ENCODE data around the gene BTBD9. TPM values are rescaled to one million over a fixed set of nuclear protein-coding genes. Genes with fewer than 3 reads are reported as not detected.

BTBD9 gene
- total RNA-seq, 1 donor from 2014 or later, result 18.1 TPM

GRCh38 chr6:38214159-38214558 is 425.6 kb downstream of the BTBD9 start:
- H3K27me3 Mint-ChIP-seq (ENCODE audit: unreplicated experiment), result no peaks in the 10 kb centered on the region
- peaks cover 46% of the 10 kb centered on the region for H3K4me1 Mint-ChIP-seq (ENCODE audit: unreplicated experiment)
- no peak for TF ChIP-seq CTCF (IDR thresholded peaks at IDR 0.05)

GRCh38 chr6:38213251-38213658 is 426.5 kb downstream of the BTBD9 start:
- DNase-seq (ENCODE audit: extremely low spot score, unreplicated experiment), result no peak
- TF ChIP-seq CTCF (IDR thresholded peaks at IDR 0.05), result no peak
- H3K4me3 Mint-ChIP-seq (ENCODE audit: unreplicated experiment), result no peak overlapping the region
- H3K4me1 Mint-ChIP-seq (ENCODE audit: unreplicated experiment), result peaks cover 46% of the 10 kb centered on the region
- H3K27me3 Mint-ChIP-seq (ENCODE audit: unreplicated experiment), result no peaks in the 10 kb centered on the region
- no peaks in the 10 kb centered on the region for H3K36me3 Mint-ChIP-seq (ENCODE audit: unreplicated experiment)
- H3K9me3 Mint-ChIP-seq (ENCODE audit: unreplicated experiment), result no peaks in the 10 kb centered on the region
- H3K27ac Mint-ChIP-seq (ENCODE audit: unreplicated experiment), result peak overlapping the region; percentile 77

More at GRCh38 chr6:38214159-38214558, 425.6 kb downstream of the BTBD9 start:
- no peaks in the 10 kb centered on the region for H3K9me3 Mint-ChIP-seq (ENCODE audit: unreplicated experiment)
- no peak overlapping the region for H3K4me3 Mint-ChIP-seq (ENCODE audit: unreplicated experiment)
- no peaks in the 10 kb centered on the region for H3K36me3 Mint-ChIP-seq (ENCODE audit: unreplicated experiment)
- no peak overlapping the region for H3K27ac Mint-ChIP-seq (ENCODE audit: unreplicated experiment)
- DNase-seq (ENCODE audit: extremely low spot score, unreplicated experiment), result no peak

- H3K27ac Mint-ChIP-seq (ENCODE audit: unreplicated experiment), result peak overlapping the region; percentile 77
- H3K9me3 Mint-ChIP-seq (ENCODE audit: unreplicated experiment), result no peaks in the 10 kb centered on the region
- H3K27me3 Mint-ChIP-seq (ENCODE audit: unreplicated experiment), result no peaks in the 10 kb centered on the region
- DNase-seq (ENCODE audit: extremely low spot score, unreplicated experiment), result no peak
- TF ChIP-seq CTCF (IDR thresholded peaks at IDR 0.05), result no peak
- peaks cover 46% of the 10 kb centered on the region for H3K4me1 Mint-ChIP-seq (ENCODE audit: unreplicated experiment)
- no peaks in the 10 kb centered on the region for H3K36me3 Mint-ChIP-seq (ENCODE audit: unreplicated experiment)
- peak overlapping the region; percentile 22 for H3K4me3 Mint-ChIP-seq (ENCODE audit: unreplicated experiment)
Measured at GRCh38 chr6:38212579-38212978, 427.1 kb downstream of the BTBD9 start.

GRCh38 chr6:38212116-38212515 is 427.6 kb downstream of the BTBD9 start:
- no peaks in the 10 kb centered on the region for H3K9me3 Mint-ChIP-seq (ENCODE audit: unreplicated experiment)
- TF ChIP-seq CTCF (IDR thresholded peaks at IDR 0.05), result no peak
- no peak overlapping the region for H3K27ac Mint-ChIP-seq (ENCODE audit: unreplicated experiment)
- H3K36me3 Mint-ChIP-seq (ENCODE audit: unreplicated experiment), result no peaks in the 10 kb centered on the region
- H3K4me1 Mint-ChIP-seq (ENCODE audit: unreplicated experiment), result peaks cover 46% of the 10 kb centered on the region
- DNase-seq (ENCODE audit: extremely low spot score, unreplicated experiment), result no peak
- H3K27me3 Mint-ChIP-seq (ENCODE audit: unreplicated experiment), result no peaks in the 10 kb centered on the region
- no peak overlapping the region for H3K4me3 Mint-ChIP-seq (ENCODE audit: unreplicated experiment)

GRCh38 chr6:38209371-38210260 is 430.1 kb downstream of the BTBD9 start:
- no peak overlapping the region for H3K4me3 Mint-ChIP-seq (ENCODE audit: unreplicated experiment)
- DNase-seq (ENCODE audit: extremely low spot score, unreplicated experiment), result peak; percentile 72
- no peaks in the 10 kb centered on the region for H3K36me3 Mint-ChIP-seq (ENCODE audit: unreplicated experiment)
- no peak for TF ChIP-seq CTCF (IDR thresholded peaks at IDR 0.05)
- no peak overlapping the region for H3K27ac Mint-ChIP-seq (ENCODE audit: unreplicated experiment)
- no peaks in the 10 kb centered on the region for H3K27me3 Mint-ChIP-seq (ENCODE audit: unreplicated experiment)
- H3K4me1 Mint-ChIP-seq (ENCODE audit: unreplicated experiment), result peaks cover 30% of the 10 kb centered on the region
- peaks cover 3% of the 10 kb centered on the region for H3K9me3 Mint-ChIP-seq (ENCODE audit: unreplicated experiment)

All from osteocyte (in vitro differentiated cells).